ENCODE data around the gene DLG2. TPM values are rescaled to one million over a fixed set of nuclear protein-coding genes. Genes with fewer than 3 reads are reported as not detected.

The DLG2 gene
- total and polyA plus RNA-seq, 2 of the 4 experiments (the other 2 are of a cell fraction), result 0.31 to 0.36 TPM

DNA sequence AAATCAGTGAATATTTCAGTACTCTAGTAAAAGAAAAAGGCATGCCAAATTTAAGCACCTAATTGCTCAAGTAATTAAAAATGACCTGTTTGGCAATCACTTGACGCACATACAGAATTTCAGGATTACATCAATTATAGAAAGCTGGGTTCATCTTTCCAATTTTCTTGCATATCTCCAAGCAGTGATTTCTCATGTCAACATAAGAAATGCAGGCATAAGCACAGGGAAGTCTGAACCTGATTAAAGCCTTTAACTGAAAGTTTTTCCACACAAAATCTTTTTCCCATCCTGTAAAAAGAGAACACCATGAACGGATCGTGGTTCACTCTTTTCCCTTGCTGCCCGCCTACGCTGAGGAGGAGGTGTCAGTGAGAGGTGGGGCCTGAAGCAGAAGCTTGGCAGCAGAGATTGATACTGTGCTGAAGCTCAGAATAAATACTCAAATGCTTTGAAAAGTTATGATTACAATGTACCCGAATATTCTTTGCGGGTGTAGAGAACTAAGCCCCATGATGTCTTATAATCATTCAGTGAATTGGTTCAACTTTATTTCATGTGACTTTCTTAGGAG, 1636.9 kb downstream of the DLG2 start:
- H3K4me1 ChIP-seq (ENCODE audit: control insufficient read depth, insufficient read depth, low read length), result no peaks in the 10 kb centered on the region
- in situ Hi-C loops (cut with MboI; ENCODE audit: low sequenced_read_pairs) (no loop called here), intact Hi-C loops (cut with micrococcal nuclease) (no loop called here), dilution Hi-C loops (cut with HindIII; ENCODE audit: low sequenced_read_pairs, unreplicated experiment) (no loop called here)
- no peak overlapping the region for H2BK5ac ChIP-seq (ENCODE audit: low read depth, low read length, poor library complexity, severe bottlenecking)
- no peak overlapping the region for H3K27ac ChIP-seq (ENCODE audit: insufficient read depth, low read length)
- H3K9me3 ChIP-seq (ENCODE audit: control insufficient read depth, insufficient read depth, low read length), result no peaks in the 10 kb centered on the region
- CTCF ChIA-PET, result no interaction called here
- no peaks in the 10 kb centered on the region for H3K36me3 ChIP-seq (ENCODE audit: control insufficient read depth, insufficient read depth, low read length)
- H3K9ac ChIP-seq (ENCODE audit: low read depth, low read length), result no peak overlapping the region
- H3K9me1 ChIP-seq (ENCODE audit: insufficient read depth, low read length), result no peaks in the 10 kb centered on the region
- no peak overlapping the region for H3K4me3 ChIP-seq (ENCODE audit: insufficient read depth, low read depth, low read length)
- no peak overlapping the region for H4K8ac ChIP-seq (ENCODE audit: low read depth in 2 of 2, low read length in 2 of 2)
- no TSS peak for BruUV-seq (replicated peaks)
- H2AK5ac ChIP-seq (ENCODE audit: low read depth, low read length), result no peak overlapping the region
- no peak overlapping the region for H3K56ac ChIP-seq (ENCODE audit: extremely low read depth, insufficient read depth, low read length)
- no peak overlapping the region for H3K18ac ChIP-seq (ENCODE audit: low read depth, low read length)
- POLR2A ChIA-PET (ENCODE audit: unreplicated experiment), result no interaction called here
- no peak overlapping the region for H4K91ac ChIP-seq (ENCODE audit: insufficient read depth, low read depth, low read length)
- no peak overlapping the region for H4K5ac ChIP-seq (ENCODE audit: low read depth, low read length)
- no peaks in the 10 kb centered on the region for H4K20me1 ChIP-seq (ENCODE audit: insufficient read depth, low read length)
- H2AK9ac ChIP-seq (replicated peaks; ENCODE audit: low read depth, low read length, poor library complexity), result no peak overlapping the region
- no peak overlapping the region for H3K14ac ChIP-seq (replicated peaks; ENCODE audit: low read depth, low read length)
- WGBS, 2 experiments (ENCODE audit: extremely low coverage in 2 of 2, insufficient read length in 1 of 2), result no CpG with 5 or more reads among the region's 7 CpGs
- no peak overlapping the region for H3K4me2 ChIP-seq (ENCODE audit: low read depth, low read length)
- DNase-seq (no peak), ATAC-seq (ENCODE audit: low read depth) (no peak)
- no peak overlapping the region for H2BK120ac ChIP-seq (ENCODE audit: low read depth, low read length)
- H3K4ac ChIP-seq (ENCODE audit: low read depth, low read length), result no peak overlapping the region
- no peak for TF ChIP-seq FOS (IDR thresholded peaks at IDR 0.05; ENCODE audit: low read depth, low read length)
- TF ChIP-seq, protein P1, sequence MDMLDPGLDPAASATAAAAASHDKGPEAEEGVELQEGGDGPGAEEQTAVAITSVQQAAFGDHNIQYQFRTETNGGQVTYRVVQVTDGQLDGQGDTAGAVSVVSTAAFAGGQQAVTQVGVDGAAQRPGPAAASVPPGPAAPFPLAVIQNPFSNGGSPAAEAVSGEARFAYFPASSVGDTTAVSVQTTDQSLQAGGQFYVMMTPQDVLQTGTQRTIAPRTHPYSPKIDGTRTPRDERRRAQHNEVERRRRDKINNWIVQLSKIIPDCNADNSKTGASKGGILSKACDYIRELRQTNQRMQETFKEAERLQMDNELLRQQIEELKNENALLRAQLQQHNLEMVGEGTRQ (IDR thresholded peaks at IDR 0.05; ENCODE audit: low read depth, low read length), result no peak
- TF ChIP-seq ELK1 (IDR thresholded peaks at IDR 0.05; ENCODE audit: borderline replicate concordance, low read depth, low read length), result no peak
- TF ChIP-seq CEBPB (IDR thresholded peaks at IDR 0.05; ENCODE audit: low read depth, low read length), result no peak
- TF ChIP-seq SMC3 (IDR thresholded peaks at IDR 0.05; ENCODE audit: low read depth, low read length), result no peak
- TF ChIP-seq RCOR1 (IDR thresholded peaks at IDR 0.05; ENCODE audit: insufficient replicate concordance, low read length), result no peak
- TF ChIP-seq, protein P2, sequence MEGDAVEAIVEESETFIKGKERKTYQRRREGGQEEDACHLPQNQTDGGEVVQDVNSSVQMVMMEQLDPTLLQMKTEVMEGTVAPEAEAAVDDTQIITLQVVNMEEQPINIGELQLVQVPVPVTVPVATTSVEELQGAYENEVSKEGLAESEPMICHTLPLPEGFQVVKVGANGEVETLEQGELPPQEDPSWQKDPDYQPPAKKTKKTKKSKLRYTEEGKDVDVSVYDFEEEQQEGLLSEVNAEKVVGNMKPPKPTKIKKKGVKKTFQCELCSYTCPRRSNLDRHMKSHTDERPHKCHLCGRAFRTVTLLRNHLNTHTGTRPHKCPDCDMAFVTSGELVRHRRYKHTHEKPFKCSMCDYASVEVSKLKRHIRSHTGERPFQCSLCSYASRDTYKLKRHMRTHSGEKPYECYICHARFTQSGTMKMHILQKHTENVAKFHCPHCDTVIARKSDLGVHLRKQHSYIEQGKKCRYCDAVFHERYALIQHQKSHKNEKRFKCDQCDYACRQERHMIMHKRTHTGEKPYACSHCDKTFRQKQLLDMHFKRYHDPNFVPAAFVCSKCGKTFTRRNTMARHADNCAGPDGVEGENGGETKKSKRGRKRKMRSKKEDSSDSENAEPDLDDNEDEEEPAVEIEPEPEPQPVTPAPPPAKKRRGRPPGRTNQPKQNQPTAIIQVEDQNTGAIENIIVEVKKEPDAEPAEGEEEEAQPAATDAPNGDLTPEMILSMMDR (conservative IDR thresholded peaks at IDR 0.05; ENCODE audit: low read depth, low read length), result no peak
- no peak for TF ChIP-seq MAZ (IDR thresholded peaks at IDR 0.05; ENCODE audit: borderline replicate concordance, low read depth, low read length)
- TF ChIP-seq BHLHE40 (IDR thresholded peaks at IDR 0.05; ENCODE audit: low read depth, low read length), result no peak
- no peak for TF ChIP-seq POLR2A (IDR thresholded peaks at IDR 0.05; ENCODE audit: low read depth, low read length)
- no peak overlapping the region for H2AFZ ChIP-seq (replicated peaks; ENCODE audit: low read length, poor library complexity)
- no peak overlapping the region for H3K23ac ChIP-seq (ENCODE audit: low read depth, low read length)
- H3K27me3 ChIP-seq (ENCODE audit: control insufficient read depth, insufficient read depth, low read length), result no peaks in the 10 kb centered on the region
- H2BK20ac ChIP-seq (ENCODE audit: low read depth, low read length), result no peak overlapping the region
- H2BK15ac ChIP-seq (ENCODE audit: low read depth, low read length), result no peak overlapping the region
- H3K79me1 ChIP-seq (ENCODE audit: low read depth in 1 of 2, low read length in 2 of 2), result no peaks in the 10 kb centered on the region

All from IMR-90 (cell line).